Activated T-cell treated with anti-CD3 and anti-CD28 coated beads for 24 hours (primary cell): ENCODE measurements around the gene HDAC3.
A peak's percentile ranks its signal among the peaks of the same experiment; 100 is the strongest.

Experiments used
- DNase-seq: peaks from one replicate; pipeline ENCODE4 v3.0.0-alpha.2; 2020; ENCODE audit warnings: low read depth

Gene HDAC3

DNA sequence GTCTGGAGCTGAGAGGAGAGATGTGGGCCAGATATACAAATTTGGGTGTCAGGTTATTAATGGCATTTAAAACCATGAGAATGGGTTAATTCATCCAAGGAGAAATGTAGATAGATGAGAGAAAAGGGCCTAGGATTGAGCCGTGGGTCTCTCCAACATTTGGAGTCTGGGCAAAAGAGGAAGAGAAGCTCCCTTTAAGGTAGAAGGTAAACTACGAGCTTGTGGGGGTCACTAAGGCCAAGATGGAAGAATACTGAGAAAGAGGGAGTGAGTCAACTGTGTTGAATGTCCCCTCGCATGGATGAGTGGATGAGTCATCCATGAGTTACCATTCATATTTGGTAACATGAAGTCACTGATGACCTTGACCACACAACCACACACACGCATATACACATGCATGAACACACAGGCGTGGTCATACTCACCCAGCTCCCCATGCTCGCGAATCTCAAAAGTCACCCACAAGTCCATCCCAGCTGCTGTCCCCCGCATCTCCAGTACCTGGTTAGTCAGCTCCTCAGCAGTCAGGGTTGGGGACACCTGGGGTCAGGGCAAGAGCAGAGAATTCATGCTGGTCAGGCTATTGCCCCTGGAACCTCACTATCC lies 21.4 kb upstream of the HDAC3 start:
- no peak for DNase-seq

DNA sequence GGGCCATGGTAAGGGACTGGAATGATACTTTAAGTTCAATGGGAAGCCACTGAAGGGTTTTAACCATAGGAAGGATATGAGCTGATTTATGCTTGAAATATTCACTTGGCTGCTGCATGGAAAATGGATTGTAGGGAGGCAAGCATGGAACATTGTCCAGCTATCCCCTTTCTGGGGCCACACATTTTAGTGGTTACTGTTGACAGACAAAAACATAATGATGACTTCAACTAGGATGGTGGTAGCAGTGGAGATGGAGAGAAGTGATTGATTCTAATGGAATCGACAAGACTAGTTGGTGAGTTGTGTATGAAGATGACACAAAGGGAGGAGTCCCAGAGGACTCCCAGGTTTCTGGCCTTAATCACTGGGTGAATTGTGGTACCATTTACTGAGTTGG lies 20.8 kb upstream of the HDAC3 start:
- no peak for DNase-seq

DNA sequence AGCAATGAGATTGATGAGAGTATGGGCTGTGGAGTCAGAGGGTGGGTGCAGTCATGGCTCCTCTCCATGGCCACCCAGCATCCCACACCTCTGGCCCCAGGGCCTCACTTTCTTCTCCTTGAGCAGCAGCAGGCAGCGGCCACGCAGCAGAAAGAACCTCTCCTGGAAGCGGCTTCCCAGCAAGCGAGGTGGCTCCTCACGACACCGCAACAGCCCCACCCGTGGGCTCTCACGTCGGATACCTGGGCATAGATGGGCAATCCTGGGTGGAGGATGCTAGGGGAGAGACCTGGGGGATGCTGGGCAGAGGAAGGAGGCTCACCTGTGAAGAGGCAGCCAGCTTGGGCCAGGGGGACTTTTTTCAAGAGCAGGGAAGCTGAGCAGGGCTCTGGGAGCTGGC lies 19.7 kb upstream of the HDAC3 start:
- DNase-seq: no peak

DNA sequence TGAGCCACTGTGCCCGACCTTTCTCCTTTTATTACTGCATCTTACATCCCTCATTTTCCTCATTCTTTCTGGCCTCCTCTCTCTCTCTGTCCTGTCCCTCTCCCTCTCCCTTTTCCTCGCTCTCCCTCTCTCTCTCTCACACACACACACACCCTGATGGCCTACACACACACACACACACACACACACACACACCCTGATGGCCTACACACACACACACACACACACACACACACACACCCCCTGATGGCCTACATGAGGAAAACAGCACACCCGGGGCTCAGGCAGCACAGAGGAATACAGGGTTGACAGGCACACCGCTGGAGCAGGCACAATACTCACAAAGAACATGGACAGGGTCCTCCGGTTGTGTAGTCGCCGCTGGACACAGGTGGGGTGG lies 18.4 kb upstream of the HDAC3 start:
- no peak for DNase-seq

DNA sequence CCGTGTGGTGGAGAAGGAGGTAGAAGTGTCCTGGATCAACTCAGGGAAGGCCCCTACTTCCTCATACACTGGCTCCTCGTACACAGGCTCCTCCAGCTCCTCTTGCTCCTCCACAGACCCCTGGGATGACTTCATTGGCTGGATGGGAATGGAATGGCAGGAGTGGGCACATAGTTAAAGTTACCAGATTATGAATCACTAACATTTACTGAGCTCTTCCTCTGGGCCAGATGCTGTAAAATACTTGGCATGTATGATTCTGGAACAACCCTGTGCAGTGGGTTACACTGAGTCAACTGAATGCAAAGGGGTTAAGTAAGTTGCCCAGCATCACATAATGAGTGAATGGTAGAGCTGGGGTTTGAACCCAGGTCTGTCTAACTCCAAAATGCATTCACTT lies 17.6 kb upstream of the HDAC3 start:
- no peak for DNase-seq

DNA sequence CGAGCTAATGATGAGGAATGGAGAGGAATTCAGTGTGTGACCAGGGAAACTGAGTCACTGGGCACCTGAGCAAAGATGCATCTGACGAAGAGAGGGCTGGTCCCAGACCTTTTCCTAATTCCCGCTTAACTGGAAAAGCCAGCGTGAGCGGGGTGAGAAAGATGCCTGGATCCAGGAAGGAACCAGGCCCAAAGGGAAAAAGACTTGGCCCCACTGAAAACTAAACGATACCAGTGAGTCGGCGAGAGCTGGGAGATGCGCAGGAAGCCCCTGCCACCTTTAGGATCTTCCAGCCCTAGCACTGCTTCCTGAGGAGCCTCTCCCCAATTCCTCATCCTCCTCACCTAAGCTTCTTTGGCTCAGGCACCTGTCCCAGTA lies 15.1 kb upstream of the HDAC3 start:
- DNase-seq: no peak

DNA sequence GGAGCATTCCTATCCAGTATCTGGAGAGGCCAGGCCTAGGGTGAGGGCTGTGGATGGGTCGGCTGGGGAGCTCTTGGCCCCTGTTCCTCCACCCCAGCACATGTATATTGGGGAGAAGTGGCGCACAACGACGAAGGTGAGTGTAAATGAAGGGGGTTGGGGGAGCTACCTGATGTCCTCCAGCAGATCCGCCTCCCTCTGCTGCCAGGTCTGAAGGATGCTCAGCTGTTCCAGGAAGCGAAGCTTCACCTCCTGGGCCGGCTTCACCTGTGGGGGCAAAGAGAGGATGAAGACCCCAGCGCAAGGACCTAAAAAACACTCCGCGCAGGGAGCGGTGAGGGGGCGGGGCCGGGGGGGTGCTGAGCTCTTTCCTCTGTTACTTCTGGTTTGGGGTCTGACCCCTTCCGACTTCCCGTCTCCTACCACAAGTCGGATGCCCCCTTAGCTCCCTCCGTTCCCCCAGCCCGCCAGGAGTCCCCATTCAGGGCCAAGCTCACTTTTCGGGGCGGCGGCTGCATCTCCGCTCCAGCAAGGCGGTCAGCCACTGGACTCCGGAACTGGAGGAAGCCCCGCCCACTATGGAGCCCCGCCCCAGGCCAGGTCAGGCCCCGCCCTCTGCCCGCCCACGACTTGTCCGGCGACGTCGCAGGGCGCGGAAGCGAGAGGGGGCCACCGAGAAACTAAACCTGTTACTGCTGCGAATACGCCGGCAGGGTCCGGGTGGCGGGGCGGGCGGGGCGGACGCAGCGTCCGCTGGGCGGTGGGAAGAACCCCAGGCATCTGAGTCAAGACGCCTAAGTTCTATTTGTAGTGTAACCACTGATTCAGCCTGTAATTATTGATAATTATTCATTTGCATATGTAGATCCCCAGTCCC lies 14.4 kb upstream of the HDAC3 start, which contains the start of gene FCHSD1:
Gene FCHSD1, minus strand, starts transcription at position 568 of the 877 bp plus-strand sequence. Its CDS starts 50 bp downstream, at position 518.
- DNase-seq: peak; percentile 75

DNA sequence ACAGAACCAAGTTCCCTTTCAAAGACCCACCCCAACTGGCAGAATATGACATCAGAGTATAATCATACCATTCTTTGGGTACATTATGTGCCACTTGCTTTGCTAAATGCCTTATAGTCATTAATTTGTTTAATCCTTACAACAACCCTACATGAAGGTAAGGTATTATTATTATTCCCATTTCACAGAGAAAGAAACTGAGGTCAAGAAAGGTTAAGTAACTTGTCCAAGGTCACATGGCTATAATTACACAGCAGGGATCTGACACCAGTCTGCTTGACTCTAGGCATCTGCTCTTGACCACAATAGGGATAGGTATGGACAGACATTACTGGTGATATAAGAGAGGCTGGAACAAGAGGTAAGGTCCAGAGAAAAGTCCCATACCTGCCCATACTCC lies 13.3 kb upstream of the HDAC3 start:
- DNase-seq: no peak

DNA sequence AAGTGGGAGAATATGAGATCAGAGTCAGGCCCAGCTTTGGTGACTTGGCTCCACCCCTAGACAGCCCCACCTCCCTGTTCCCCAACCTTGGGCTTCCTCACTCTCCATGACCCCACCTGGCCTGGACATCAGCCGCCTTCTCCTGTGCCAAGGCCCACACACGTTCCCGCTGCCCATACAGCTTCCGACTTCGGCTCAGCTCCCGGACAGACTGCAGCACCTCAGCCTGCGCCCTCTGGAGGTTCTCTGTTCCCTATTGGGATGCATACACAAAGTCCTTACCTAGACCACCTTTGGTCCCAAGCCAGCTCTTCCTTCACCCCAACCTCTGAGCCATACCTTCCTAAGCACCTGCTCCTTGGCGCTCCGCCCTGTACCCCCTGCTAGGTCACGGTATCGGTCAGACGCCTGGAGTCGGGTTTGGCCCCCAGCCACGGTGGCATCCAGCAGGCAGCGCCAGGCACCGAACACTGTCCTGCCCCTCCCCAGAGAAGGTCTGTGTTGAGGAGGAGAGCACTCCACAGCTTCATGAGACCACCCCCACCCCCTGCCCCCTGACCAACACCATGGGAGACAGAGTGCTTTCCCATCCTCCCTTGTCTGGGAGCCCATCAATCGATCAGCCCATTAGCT lies 12.5 kb upstream of the HDAC3 start:
- DNase-seq: no peak

DNA sequence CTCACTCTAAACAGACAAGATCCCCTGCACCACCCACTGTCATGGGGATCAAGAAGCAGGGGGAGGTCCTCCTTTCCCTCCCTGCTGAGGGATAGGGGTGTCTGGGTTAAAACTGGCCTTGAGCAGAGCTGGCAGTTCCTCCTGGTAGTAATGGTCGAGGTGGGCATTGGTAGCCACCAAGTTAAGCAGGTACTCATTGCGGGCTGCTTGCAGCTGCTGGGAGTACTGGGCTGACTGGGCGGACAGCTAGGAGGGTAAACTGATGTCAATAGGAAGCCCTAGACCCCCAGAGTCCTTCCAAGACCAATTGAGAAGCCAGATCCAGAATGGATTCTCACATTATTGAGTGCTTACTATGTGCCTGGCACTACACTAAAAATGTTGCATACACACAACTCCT lies 11.2 kb upstream of the HDAC3 start:
- no peak for DNase-seq

DNA sequence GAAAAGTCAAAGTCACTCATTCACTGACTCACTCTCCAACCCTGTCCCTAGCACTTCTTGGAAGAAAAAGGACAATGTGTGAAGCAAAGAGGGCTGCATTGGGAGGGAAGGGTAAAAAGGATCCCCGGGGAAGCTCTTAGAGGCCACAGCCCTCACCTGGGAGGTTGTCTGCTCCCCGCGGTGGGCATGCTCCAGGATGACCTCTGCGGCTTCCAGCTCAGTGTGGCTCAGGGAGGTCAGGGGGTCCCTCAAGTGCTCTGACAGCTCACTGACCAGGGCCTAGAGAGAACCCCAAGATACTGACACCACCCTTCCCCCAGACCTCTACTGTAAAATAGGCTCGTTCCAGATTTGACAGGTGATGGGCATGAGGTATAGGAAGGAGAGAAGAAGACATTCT lies 10.6 kb upstream of the HDAC3 start:
- no peak for DNase-seq

DNA sequence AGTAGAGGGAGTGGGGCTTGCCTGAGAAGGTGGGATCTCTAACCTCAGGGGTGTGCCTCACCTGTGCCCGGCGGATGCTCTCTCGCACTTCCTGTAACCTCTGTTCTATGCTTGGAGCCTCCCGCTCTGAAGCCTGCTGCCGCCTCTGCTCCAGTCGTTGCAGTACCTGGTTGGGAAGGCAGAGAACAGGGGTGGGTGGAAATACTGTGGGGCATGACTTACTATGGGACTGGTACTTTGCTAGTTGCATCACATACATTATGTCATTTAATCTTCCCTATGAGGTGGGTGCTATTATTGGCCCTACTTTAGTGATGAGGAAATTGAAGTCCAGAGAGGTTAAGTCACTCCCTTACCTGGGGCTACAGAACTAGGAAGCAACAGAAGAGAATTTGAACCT lies 9.4 kb upstream of the HDAC3 start:
- DNase-seq: no peak

DNA sequence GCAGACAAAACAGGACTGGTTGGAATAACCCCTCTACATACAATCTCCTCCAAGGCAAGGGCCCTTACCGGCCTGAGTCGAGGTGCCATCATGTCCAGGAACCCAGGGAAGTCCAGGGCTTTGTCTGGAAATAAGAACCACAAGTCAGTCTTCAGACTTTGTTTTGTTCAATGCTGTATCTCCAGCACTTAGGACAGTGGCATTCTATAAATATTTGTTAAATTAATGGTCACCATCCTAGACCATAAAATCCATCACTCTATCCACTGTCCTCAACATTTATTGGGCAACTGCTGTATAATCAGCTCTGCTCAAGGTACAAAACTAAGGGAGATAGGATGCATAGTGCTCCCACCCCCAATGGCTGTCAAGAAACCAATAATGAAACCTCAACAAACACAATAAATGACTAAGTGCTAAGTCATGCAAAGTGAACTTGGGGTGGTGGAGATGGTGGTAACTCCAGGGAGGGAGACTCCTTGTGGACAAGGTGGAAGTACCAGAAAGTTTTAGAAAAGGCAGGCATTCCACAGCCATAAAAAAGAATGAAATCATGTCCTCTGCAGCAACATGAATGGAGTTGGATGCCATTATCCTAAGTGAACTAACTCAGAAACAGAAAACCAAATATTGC lies 5.1 kb upstream of the HDAC3 start:
- peak; percentile 22 for DNase-seq

DNA sequence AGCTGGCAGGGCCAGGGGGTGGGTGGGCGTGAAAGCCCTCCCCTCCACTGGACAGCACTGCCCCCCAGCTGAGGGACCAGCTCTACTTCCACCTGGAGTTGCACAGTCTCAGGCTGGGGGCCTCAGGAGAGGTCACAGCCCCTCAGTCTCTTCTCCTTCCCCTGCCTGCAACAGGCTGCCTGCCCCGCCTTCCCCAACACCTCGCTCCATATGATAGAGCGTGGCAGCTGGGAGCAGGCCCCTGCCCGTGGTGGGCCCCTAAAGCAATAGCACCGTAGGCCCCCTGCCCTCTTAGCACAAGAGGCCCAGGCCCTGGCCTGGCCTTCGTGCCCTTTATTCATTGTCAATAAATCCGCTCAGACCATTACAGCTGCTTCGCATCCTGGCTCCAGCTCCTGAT lies 4.0 kb upstream of the HDAC3 start:
- DNase-seq: no peak

DNA sequence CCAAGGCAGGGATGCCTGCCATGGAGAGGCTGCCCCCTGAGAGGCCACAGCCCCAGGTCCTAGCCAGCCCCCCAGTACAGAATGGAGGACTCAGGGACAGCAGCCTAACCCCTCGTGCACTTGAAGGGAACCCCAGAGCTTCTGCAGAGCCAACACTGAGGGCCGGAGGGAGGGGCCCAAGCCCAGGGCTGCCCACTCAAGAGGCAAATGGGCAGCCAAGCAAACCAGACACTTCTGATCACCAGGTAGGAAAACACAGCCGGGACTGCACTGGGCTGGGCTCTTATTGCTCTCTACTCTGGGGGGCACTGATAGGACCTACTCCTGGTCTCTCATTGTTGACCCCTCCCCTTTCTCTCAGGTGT lies 3.4 kb upstream of the HDAC3 start:
- no peak for DNase-seq

DNA sequence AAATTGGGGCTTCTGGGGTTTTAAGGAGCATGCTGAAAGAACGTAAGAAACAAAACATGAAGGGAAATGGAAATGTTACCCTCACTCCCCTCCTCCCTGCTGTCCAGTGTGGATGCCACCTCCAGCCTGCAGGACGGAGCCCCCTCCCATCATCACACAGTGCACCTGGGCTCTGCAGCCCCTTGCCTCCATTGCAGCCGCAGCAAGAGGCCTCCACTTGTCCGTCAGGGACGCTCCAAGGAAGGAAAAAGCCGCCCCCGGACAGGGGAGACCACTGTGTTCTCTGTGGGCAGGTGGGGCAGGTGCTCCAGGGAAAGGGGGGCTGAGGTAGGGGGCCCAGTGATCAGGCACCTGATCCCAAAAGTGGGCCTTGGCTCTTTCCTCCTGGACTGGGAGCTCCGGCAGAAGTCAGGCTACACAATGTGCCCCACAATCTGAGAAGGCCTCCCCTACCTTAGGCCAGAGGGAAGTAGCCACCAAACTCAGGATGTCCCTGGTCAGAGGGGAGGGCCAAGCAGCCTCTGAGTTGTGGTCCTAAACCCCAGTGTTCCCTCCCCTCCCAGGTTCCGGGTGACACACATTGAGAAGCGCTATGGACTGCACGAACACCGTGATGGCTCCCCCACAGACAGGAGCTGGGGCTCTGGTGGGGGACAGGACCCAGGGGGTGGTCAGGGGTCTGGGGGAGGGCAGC lies 2.9 kb upstream of the HDAC3 start:
- no peak for DNase-seq

DNA sequence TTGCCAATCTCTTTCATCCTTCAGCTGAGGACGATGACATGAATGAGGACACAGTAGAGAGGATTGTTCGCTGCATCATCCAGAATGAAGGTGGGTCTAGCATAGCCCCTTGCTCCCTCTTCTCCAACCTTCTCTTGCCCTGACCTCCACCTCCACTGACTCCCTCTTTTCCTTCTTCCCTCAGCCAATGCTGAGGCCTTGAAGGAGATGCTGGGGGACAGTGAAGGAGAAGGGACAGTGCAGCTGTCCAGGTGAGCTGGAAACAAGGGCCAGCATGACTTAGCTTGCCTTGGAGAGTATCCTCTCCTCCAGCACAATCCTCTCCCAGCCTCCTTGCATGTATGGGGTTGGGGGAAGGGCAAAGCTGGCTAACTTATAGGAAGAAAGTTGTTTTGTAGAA lies 2.1 kb upstream of the HDAC3 start:
- DNase-seq: no peak

DNA sequence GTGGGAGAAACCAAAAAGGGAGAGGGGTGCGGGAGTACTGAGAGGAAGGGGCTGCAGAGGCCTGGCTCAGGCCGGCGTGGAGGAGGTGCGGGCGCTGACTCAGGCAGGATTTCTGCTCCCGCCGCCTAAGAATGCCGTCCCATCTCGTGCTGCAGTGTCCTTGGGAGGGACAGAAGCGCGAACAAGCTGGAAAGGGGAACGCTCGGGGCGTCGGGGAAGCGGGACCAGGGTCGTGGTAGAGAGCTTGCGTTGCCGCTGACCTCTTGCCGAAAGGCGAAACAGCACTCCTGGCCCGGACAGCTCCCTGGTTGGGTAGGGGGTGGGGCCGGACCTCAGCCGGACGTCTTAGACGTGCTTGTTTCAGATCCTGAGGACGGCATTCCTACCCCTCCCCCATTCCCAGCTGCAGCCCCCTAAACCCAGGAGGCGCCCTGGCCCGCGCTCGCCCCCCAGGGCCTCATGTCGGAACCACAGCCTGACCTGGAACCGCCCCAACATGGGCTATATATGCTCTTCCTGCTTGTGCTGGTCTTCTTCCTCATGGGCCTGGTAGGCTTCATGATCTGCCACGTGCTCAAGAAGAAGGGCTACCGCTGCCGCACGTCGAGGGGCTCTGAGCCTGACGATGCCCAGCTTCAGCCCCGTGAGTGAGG lies 1.2 kb upstream of the HDAC3 start:
- peak; percentile 41 for DNase-seq

DNA sequence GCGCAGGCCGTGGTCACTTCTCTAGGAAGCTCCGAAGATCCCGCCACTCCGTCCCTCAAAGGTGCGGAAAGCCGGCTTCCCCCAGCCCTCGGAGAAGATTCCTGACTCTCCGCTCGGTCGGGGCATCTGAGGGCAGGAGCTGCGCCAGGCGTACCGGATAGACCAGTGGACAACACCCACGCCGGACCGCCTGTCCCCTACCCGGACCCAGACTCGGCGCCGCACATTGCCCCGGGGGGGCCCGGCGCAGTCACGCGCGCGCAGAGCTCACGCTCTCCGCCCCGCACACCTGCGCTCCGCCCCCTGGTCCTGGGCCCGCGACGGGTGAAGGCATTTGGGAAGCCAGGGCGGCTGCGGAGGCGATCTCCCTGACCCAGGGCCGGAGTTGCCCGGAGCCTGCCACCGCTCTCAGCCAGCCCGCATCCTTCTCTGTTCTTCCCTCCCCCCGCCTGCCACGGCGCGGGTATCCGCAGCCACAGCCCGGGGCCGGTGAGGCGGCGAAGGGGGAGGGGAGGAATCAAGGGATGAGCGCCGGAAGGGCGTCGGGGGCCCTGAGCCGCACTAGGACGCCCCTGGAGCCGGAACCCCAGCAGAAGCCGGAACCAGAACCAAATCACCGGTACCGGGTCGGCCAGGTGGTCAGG lies 596 bp upstream of the HDAC3 start:
- DNase-seq: peak; percentile 51

DNA sequence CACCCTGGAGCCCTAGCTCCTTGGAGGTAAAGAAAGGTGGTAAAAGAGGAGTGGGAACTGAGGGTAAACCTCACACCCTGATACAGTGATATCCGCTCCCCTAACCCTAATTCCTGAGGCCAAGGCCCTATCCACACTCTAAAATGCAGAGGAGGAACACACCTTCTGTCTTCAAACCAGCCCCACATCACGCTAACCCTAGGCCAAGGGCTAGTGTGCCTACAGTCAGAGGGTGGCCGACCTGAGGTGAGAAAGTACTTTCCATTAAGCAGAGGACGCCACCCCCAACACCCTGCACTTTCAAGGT lies 590 bp downstream of the HDAC3 start:
- DNase-seq: no peak

DNA sequence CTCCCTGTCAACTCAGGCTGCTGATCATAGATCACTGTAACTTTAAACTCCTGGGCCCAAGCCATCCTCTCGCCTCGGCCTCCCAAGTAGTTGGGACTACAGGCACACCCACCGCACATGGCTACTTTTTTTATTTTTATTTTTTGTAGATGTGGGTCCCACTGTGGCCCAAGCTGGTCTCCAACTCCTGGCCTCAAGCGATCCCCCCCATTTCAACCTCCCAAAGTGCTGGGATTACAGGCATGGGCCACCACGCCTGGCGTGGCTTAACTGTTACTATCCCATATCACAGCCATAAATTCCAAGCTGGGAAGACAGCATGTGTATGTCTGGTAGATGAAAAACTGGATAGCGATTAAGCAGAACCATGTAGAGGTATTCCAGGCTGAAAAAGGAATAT lies 1.0 kb downstream of the HDAC3 start:
- DNase-seq: no peak
